Medulla oblongata (tissue), 1 donor: ENCODE results near the gene MAP3K15.

Experiments
- DNase-seq: peaks from one replicate; pipeline ENCODE4 v3.0.0-alpha.2; 2015; ENCODE audit errors: extremely low spot score

Gene MAP3K15, protein sequence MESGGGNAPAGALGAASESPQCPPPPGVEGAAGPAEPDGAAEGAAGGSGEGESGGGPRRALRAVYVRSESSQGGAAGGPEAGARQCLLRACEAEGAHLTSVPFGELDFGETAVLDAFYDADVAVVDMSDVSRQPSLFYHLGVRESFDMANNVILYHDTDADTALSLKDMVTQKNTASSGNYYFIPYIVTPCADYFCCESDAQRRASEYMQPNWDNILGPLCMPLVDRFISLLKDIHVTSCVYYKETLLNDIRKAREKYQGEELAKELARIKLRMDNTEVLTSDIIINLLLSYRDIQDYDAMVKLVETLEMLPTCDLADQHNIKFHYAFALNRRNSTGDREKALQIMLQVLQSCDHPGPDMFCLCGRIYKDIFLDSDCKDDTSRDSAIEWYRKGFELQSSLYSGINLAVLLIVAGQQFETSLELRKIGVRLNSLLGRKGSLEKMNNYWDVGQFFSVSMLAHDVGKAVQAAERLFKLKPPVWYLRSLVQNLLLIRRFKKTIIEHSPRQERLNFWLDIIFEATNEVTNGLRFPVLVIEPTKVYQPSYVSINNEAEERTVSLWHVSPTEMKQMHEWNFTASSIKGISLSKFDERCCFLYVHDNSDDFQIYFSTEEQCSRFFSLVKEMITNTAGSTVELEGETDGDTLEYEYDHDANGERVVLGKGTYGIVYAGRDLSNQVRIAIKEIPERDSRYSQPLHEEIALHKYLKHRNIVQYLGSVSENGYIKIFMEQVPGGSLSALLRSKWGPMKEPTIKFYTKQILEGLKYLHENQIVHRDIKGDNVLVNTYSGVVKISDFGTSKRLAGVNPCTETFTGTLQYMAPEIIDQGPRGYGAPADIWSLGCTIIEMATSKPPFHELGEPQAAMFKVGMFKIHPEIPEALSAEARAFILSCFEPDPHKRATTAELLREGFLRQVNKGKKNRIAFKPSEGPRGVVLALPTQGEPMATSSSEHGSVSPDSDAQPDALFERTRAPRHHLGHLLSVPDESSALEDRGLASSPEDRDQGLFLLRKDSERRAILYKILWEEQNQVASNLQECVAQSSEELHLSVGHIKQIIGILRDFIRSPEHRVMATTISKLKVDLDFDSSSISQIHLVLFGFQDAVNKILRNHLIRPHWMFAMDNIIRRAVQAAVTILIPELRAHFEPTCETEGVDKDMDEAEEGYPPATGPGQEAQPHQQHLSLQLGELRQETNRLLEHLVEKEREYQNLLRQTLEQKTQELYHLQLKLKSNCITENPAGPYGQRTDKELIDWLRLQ (N-terminal part only)

DNA sequence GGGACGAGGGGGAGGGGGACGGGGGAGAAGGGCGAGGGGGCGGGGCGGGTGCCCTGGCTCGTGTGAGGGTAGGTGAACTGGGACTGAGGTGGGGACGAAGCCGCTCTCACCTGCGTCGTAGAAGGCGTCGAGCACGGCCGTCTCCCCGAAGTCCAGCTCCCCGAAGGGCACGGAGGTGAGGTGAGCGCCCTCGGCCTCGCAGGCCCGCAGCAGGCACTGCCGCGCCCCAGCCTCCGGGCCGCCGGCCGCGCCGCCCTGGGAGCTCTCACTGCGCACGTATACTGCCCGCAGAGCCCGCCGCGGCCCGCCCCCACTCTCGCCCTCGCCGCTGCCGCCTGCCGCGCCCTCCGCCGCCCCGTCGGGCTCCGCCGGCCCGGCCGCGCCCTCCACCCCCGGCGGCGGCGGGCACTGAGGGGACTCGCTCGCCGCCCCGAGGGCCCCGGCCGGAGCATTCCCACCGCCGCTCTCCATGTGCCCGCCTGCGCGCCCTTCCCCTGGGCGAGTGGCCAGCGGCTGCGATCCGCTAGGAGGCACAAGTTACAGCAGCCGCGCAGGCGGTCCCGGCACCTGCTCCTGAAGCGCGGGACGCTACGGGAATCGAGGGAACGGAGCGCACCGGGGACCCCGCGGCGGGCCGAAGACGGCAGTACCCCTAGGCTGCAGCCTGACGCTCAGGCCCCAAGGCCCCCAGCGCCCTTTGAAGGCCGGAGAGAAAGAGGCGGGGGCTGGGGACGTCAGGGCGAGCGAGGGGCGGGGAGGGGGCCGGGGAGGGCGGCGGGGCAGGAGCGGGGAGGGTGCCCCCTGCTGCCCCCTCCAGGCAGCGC, at the start of gene MAP3K15:
MAP3K15 (minus strand) TSS at position 718 of the 824 bp plus-strand sequence; CDS start at position 471, 247 bp downstream.
- DNase-seq = no peak

DNA sequence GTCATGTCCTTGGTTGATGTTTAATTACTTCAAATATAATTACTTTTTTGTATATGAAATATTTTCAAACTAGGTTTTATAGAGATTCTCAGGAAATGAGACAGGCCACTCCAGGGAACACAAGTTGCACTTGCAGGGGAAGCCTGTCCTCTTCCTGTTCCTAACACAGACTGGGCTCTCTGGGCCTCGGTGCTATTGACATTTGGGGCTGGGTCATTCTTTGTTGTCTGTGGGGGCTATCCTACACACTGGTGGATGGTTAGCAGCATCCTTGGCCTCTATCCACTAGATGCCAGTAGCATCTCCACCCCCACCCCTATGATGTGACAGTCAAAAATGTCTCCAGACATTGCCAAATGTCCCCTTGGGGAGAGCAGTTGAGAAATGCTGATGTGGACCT, 49.3 kb upstream of the MAP3K15 start:
- DNase-seq = no peak

DNA sequence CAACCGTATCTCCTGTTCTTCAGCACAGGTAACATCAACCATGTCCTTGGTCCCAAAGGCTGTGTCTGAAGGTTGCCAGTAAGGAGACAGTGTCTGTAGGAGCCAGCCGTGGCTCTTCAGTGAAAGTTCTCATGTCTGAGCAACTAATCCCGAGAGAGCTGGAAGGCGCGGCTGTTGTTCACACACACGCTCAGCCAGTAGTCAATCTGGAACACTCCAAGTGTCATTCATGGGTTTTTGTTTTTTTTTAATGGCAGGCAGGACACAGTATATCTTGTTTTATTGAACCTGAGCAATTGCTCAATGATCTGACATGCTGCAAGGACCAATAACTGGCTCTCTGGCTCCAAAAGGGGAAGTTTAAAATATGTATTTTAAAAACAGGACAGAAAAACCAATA, 48.4 kb upstream of the MAP3K15 start:
- no peak for DNase-seq

DNA sequence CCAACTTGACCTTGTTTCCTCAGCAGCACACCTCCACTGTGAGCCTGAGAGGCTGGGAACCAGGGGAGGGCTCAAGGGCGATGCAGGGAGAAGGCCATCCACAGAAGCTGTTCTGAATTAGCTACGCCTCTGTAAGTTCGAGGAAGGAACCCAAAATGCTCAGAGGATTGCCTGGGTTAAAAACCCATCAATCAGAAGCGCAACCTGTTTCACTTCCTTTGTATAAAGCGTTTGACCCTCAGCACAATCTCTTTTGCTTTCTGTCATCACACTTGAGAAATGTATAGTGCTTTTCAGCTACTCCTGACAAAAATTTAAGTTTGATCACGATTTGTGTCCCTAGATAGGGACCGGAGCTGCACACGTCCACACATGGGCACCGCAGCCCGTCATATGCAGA, 48.0 kb upstream of the MAP3K15 start:
- no peak for DNase-seq

DNA sequence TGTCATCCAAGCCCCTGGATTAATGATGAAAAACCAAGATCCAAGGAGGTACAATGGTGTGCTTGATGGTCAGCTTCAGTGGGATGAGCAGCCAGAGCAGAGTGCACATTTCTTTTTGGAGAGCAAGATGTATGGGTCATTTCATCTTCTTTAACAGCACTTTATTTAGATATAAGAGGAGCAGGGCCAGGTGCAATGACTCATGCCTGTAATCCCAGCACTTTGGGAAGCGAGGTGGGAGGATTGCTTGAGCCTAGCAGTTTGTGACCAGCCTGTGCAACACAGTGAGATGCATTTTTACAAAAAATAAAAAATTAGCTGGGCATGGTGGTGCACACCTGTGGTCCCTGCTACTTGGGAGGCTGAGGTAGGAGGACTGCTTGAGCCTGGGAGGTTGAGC, 45.3 kb upstream of the MAP3K15 start:
- DNase-seq = no peak

DNA sequence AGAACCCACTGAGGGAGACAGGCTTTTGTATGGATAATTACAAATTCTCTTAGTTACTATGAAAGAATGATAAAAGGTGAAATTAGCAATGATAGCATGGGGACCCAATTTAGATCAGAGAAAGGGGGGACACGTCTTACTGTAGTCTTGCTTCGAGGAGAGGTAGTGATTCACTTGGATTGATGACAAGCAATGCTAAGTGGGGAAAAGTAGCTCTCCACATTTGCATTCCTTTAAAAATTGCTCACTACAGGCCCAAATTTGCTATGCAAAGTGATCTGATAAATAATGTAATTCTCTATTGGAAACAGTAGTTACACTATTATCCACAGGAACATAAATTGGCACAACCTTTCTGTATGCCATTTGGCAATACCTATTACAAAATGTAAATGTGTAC, 42.5 kb upstream of the MAP3K15 start:
- no peak for DNase-seq

DNA sequence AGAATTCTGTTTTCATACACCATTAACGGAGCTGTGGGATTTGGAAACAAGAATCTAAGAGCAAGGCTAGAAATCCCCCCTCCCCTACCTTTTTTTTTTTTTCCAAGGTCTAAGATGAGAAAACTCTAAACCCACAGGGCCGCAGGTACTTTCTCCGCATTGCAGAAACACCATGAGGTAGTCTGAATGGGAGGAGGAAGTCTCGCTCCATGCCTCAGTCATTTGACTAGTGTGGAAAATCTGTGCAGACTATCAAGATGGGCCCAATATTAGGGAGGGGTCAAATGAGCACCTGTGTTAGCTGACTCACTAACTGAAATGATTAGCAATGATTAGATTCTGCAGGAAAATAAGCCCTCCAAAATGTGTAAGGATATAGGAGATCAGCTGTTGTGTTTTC, 40.9 kb upstream of the MAP3K15 start:
- DNase-seq = no peak

DNA sequence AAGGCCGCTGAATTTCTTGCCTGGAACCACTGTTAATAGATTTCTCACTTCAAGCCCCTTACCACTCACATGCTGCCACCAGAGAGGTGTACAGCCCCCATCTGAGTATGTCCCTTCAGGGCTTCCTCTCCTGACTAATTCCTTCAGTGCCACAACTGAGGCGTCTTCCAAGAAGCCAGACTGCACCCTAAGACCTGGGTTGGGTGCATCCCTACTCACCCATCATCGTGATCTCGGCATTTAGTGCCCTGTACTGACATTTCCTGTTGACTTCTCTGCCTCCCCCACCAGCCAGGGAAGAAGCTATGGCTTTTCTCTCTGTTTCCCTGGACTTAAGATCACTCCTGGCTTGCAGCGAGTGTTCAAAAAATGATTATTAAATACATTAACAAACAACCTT, 40.4 kb upstream of the MAP3K15 start:
- DNase-seq = no peak

DNA sequence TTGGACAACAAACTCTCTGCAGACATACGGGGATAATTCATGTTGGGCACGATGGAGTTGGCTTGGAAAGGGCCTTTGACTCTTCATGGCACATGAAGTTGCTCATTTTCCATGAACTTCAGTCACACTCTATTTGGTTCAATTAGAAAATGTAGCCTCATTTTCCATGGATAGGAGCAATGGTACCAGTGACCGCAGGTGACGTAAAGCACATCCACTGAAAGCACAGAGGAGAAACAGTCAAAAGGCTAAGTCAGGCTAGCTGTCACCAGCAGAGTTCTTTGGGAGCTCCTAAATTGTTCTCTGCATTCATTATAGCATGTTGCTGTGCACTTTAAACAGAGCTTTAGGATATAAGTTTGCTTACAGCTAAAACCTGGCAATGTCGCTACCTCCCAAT, 39.9 kb upstream of the MAP3K15 start:
- no peak for DNase-seq

DNA sequence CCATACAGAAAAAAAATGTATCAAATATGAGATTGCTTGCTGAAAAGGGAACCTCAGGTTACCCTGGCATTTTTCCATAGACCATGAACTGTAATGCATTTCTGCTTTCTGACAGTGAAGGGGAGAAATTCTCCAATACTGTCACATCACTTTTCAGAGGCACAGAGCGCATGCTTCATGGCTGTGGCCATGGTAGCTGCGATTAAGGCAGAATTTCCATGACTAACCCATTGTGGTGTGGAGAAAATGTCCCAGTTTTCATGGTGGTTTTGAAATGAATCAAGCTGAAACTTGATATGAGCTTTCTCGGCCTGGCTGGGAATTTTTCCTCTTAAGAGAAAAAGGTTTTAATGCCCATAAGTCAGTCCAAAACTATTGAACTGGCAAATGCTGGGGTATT, 39.5 kb upstream of the MAP3K15 start:
- DNase-seq = no peak

DNA sequence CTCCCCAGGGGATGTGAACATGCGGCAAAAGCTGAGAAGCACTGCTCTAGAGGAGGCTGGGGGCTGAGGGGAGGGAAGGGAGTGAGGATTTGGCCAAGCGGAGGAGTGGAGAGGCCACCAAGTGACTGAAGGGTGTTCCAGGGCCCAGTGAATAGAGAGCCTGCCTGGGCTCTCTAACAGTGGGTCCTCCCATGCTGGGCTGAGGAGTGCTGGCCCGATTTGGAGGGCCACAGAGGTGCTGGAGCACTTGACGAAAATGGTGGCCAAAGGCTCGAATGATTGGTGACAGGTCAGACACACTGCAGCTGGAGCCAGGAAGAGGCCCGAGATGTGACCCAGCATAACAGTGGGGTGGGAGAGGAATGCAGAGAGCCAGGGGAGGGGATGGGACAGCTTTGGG, 37.5 kb upstream of the MAP3K15 start:
- no peak for DNase-seq

DNA sequence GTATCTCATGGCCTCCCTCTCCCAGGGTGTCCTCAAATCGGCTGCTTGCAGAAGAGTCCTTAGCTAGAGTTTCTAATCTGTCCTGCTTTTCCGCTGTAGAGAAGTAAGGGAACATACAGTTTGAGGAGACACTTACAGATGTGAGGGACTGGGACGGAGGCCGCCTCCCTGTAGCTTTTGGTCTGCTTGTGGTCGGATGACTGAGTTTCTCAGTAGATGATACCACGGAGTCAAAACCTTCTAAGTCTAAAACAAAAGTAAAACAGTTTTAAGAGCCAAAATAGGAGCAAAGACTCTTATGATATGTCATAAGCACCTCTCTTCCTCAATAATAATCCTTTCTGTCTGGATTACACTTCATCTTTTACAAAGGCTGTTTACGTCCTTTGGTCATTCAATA, 34.5 kb upstream of the MAP3K15 start:
- DNase-seq = no peak

DNA sequence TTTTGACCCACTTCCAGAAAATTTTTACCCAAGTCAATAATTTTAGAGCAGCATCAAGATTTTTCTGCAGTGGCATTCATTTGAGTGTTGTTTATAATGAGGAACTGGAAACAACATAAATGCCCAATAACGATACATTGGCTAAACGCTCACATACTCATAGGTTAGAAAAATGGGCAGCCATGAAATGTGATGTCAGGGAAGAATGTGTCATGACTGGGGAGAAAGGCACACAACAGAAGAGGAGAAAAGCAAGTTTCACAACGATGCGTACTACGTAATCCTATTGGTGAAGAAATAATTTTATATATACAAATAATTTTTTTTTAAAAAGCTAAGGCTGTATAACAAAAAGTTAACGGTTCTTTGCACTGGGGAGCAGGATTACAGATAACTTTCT, 33.6 kb upstream of the MAP3K15 start:
- DNase-seq = no peak

DNA sequence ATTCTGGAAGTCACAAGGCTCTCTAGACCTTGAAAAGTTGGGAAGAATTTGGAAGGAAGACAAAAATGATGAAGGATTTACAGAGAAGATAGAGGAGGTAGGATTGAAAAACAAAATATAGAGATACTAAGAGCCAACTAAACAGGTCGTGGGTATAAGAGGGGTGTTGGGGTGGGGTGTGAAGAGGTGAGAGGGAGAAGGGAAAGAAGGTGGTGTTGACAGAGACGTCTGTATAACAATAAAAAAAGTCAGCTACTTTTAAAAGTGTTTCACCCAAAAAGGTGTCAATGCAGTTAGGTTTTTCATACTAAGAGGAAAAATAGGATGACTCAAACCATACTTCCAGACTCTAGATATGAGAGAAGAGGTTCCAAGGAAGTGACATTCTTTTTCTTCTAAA, 33.0 kb upstream of the MAP3K15 start:
- DNase-seq = no peak

DNA sequence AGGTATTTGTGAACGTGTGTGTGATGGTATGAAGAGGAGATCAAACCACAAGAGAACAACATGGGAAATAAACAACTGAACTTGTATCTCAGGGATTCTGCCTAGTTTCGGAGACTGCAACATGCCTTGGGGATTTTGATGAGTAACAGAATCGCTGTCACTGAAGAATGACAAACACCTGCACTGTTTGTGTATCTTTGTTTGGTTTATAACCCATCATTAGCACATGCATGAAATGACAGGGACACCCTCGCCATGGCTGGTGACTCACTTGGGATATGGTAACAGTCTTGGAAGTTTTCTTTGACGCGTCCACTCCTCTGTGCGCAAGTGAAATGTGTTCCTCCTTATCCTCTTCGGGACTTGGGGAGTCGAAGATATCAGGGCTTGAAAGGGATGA, 30.3 kb upstream of the MAP3K15 start:
- no peak for DNase-seq

DNA sequence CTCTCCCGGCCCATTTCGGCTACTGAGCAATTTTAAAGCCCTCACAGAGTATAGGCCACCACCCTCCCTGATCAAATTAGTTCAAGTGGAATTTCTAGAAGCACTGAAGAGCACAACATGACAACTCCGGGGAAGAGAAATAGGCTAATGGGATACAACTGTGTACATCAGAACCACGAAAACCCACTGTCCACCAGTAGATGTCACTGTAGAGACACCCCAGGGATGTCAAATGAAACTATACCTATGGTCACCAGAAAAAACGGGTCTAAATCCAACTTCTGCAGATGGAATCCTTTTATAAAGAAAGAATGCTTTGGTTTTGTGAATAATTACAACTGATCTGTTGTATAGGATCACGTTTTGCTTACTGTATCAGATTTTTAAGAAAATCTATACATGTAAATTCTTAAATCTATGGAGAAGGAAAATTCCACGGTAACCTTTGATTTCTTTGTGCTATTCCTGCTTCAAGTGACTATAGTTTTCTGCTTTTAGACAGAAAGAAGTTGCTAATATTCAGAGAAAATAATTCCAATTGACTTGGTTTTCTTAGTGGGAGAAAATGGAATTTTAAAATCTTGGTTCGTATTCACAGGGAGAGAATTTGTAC, 29.5 kb upstream of the MAP3K15 start:
- DNase-seq = peak; percentile 60

DNA sequence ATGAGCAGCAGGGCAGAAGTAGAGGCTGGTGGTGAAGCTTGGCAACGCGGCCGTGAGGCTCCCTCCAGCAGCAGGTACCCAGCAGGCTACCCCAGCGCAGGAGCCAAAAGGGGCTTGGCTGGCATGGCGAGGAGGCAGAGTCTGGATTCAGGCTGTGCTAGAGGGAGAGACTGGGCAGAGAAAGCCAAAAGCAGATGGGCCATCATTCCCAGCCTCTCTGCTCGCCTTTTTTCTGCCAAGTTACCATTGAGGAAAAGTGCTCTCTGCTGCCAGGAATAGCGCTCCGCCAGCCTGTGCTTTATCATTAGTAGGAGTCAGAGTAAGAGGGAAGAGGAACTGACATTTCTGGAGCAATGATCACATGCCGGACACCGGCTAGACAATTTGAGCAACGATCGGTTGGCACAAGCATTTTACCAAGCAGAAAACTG, 28.7 kb upstream of the MAP3K15 start:
- peak; percentile 30 for DNase-seq

DNA sequence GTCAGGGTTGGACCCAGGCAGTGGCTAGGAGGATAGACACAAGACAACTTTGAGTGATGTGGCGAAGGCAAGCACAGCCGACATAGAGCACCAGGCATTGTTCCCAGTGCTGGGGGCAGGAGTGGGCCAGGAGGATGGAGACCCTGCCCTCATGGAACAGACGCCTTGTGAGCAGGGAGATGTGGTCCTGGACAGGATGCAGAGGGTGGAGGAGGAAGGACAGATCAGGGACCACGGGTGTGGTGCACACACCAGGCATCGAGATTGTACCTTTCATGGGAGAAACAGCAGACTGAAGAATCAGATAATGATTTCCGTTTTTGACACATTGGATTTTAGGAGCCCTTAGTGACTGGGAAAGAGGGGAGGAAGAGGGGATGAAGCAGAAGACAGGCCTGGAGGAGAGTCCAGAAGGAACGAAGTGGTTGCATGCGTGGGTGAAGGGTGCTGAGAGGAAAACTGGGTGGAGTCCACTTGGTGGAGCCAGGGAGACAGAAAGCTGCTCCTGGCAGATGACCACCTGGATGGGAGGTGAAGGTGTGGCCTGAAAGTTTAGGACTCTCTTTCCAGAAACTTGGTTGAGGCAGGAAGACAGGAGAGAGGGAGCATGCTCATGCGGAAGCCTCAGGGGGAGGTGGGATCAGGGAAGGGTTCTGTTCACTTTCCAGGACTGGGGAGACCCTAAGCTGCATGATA, 27.9 kb upstream of the MAP3K15 start:
- no peak for DNase-seq

DNA sequence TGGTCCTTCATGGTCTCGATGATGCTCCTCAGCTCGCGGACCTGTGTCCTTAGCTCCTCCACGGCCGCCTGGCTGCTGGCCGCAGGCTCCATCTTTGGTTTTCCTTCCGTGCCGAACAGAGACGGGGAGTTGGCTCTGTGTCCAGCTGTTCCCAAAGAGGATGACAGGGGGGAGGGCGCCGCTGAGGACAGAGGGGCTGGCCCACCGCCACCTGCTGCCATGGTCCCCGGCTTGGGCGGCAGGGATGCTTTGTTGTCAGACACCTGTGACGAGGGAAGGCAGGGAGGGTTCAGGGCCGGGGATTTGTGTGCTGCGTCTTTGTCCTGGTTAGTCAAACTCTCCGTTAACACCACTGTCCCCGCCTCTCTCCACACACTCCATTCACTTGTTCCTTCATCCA, 26.6 kb upstream of the MAP3K15 start:
- no peak for DNase-seq

DNA sequence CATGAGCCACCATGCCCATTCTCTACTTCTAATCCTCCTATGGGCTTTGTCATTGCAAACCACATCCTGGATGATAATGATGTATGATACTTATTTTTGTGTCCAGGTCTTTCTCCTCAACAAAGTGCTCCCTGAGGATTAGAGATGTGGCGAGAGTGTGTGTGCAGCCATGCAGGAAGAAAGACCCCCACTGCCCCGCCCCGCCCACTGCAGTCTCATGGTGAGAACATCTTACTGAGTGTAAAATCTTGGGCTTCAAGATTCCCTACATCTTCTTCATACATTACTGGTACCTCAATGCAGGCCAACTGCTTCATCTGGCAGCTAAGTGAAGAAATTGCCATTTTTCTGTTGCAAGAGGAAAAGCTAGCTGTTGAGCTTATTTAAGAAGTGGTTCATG, 25.9 kb upstream of the MAP3K15 start:
- DNase-seq = no peak
